CD4-positive, alpha-beta T cell treated with Interferon alpha-2 for 1 hour (primary cell): Measurements from ENCODE around the gene ACSF2.
"Not testable (repeated sequence)": the region's sequence is repeated elsewhere in the genome, so short reads cannot be mapped to it uniquely, and the experiment has no call there.

Experiments used
- DNase-seq, 2 donors: peaks; one replicate each; pipeline ENCODE4 v3.0.0-alpha.2; 2020 to 2022

ACSF2 gene

DNA sequence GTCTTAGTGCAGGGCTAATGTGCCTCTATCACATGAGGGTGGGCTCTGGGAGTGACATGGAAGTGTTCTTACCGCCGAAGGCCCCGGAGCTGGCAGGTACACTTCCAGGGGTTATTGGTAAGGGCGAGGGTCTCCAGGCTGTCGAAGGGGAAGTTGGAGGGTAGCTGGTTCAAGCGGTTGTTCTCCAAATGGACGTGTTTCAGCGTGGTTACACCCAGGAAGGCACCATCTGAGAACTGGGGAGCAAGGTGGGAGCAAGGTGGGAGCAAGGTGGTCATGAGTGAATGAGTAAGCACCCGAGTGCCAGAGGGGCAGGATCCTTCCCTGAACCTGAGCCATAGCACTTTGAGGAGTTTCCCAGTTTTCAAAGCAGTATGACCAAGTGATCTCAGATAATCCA, 39.6 kb downstream of the ACSF2 start:
- no peak for DNase-seq

DNA sequence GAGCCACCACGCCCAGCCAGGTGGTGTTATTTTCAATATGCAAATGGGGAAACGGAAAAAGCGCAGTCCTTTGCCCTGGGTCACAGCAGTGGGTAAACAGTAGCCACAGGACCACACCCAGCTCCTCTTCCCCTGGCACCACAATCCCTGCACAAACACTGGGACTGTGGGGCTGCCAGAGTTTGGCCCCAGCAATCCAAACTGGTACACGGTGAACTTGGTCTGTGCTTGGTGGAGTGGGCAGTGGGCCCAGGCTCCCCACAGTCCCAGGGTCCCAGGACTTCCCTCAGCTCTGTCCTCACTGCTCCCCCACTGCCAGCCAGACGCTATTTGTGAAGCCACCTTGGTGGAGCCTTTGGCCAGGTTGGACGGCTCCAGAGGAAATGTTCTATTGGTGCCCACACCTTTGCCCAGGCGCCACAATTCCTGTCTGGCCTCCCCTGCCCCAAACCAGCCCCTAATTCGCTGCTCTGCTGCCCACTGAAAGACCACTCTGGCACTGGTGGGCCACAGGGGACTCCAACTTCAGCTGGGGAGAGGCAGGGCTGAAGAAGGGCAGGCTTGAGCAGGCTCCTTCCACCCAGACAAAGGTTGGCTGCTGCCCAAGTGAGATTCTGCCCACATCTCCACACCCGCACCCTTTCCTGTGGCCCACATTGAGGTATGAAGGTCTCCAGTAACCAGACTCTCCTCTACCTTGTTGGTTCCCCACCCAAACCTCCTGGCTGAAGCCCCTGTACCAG, 40.5 kb downstream of the ACSF2 start:
- DNase-seq: no peak

DNA sequence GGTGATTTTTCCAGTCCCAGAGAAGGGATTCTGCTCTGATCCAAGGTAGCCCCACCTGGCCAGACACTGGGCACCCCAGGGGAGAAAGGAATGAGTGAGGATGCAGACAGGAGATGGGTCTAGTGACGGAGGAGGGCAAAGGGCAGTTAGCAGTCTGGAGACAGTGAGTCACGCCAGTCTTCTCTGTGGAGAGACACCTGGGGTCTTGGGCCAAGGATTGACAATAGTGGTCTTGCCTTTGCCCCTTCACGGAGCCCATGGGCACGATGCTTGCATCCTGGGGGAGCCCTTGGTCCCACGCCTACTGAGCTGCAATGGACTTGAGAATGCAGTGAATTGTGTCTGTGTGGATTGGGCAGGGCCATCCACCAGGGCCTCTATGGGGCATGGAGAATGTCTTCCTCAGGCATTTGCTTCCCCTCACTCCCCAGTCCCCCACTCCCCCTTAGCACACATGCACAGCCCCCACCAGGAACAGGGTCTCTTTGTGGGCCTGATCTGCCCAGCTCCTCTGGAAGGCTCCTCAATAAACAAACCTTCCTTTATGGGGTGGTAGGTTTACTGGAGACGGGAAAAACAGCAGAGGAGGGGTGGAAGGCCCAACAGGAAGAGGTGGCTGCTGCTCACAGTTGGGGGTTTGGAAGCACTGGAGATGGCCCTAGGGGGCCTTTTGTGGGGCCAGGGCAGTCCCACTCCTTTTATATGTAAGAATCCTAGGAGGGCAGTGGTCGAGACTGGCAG, 41.3 kb downstream of the ACSF2 start:
- no peak for DNase-seq

DNA sequence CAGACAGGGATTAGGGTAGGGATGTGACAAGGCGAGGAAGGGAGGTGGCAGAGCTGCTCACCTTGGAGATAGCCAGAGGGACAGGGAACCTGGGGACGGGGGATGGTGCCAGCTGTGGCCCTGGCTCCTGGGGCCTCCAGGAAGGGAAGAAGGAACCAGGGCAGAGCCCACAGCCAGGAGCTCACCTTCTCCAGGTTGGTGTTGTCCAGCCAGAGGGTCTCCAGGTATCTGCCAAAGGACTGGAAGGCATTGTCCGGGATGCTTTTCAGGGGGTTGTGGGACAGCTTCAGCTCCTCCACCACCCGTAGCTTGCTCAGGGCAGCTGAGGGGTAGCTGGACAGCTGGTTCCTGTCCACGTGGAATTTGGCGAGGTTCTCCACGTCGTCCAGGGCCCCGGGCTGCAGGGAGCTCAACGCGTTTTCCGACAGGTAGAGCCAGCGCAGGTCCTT, 41.9 kb downstream of the ACSF2 start:
- DNase-seq: no peak

DNA sequence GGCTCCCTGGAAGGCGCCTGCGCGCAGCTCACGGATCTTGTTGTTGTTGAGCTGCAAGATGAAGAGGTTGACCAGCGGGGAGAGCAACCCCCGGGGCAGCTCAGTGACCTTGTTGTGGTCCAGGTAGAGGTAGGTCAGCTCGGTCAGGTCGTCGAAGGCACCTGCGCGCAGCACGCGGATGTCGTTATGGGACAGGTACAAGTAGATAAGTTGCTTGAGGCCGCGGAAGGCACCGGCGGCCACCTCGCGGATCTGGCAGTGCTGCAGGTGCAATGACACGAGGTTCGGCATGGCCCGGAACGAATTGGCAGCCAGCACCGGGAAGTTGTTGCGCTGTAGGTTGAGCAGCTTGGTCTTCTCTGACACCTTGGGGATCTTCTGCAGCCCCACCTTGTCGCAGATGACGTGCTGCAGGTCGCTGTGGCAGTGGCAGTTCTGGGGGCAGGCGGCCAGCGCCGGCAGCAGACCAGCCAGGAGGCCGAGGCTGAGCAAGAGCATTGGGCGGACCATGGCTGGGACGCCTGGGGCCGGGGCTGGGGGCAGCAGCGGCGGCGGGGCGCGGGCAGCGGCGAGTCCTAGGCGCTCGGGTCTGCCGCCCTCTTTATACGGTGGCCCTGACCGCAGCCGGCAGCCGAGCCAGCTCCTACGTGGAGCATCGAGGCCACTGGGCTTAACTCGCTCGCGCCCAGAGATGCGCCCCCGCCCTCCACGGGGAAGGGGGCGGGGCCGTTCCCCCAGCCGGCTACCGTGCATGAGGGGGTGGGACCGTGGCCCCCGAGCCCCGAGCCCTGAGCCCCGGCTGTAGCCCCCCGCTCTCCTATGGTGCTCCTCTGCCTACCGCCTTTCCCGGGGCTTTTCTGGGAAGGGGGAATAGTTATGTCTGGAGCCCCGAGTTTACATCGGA, 42.5 kb downstream of the ACSF2 start, which contains the start of gene CHAD:
Gene CHAD, minus strand, starts transcription at position 577 of the 904 bp plus-strand sequence. Its CDS starts 67 bp downstream, at position 510.
- DNase-seq: no peak

DNA sequence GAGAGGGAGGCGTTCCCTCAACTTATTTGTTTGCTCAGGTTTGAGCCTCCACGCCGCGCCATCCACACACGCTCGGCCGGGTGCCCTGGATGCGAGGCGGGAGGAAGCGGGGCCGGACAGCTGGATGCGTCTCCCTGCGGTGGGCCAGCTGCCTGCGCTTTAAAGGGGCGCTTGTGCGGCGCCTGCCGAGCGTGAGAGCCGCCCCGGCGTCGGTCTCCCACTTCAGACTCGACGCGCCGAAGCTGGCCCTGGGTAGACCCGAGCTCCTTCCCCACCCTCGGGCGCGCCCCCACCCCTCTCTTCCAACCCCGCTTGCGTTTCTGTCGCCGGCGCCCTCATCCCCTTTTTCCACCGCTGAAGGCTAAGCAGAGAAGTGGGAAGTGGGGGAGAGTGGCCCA, 43.2 kb downstream of the ACSF2 start:
- no peak for DNase-seq

DNA sequence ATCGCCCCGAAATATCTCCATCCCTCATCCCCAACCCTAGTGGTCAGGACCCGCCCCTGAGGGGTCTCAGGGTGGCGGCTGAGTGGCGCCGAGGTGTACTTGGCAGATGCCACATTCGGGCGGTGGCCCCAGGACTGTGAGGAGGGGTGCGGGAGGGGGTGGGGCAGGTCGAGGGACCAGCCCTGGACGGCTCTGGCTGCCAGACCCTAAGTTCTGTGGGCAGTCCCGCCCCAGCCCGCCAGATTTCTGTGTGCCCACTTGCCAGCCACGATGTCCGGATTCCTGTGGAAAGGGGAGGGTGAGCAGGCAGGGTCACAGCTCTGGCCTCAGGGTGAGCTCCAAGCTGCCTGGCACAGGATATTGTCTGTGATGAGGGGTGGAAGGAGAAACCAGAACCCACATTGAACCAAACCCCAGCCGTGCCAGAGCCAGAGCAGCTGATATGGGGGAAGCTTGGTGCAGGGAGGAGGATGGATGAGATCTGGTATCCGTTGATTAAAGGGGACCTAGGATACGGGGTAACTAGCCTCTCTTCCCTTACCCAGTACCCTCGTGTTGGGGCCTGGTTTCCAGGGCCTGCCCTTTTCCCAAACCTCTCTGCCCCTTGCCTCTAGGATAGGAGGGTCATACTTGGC, 43.8 kb downstream of the ACSF2 start:
- DNase-seq: no peak

DNA sequence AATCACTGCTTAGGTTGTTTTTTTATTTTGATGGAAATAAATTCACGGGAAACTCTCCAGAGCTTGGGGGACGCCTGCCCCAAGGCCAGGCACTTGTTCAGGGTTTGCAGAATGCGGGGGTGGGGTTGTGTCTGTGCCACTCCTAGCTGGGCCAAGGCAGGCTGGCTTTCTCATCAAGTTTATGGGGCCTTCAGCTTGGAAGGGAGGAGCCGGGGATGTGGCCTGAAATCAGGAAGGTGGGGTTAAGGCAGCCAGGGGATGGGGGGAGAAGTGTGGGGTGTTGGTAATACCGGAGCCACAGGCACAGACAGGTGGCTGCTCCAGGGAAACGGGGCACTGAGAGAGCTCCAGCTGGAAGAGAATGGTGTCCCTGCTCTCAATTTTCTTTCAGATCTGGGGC, 44.4 kb downstream of the ACSF2 start:
- DNase-seq: no peak

DNA sequence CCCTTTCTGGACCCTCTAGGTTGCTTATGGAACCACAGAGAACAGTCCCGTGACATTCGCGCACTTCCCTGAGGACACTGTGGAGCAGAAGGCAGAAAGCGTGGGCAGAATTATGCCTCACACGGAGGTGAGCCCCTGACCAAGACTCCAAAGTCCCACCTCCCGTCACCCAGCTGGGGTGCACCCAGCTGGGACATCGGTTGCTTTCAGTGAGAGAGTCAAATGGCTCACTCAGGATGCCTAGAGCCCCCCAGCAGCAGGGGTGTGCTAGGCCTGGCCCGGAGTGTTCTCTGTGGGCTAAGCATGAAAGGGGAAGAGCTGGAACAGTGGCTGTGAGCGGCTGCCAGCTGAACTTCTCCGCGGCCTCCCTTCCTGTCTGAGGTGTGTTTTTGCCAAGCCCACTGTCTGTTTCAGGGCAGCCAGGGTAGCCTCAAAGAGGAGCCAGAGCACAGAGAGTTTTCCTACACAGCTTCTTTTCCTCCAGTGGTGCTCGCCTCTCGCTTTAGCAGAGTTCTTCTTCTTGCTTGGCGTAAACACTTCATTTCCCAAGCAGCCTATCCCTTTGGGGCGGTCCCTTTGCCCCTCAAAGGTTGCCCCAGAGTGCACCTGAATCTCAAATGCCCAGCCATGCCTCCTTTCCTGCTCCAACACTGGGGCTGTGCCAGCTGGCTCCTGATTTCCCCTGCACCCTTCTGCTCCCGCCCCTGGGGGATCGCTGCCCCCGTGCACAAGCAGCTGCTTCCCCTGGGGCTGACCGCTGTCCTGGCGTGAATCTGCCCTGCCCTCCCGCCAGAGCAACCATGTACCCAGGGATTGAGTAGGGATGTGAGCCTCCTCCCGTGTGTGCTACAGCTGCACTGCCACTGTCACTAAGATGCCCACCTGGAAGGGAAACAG, 45.2 kb downstream of the ACSF2 start:
- DNase-seq: no peak

DNA sequence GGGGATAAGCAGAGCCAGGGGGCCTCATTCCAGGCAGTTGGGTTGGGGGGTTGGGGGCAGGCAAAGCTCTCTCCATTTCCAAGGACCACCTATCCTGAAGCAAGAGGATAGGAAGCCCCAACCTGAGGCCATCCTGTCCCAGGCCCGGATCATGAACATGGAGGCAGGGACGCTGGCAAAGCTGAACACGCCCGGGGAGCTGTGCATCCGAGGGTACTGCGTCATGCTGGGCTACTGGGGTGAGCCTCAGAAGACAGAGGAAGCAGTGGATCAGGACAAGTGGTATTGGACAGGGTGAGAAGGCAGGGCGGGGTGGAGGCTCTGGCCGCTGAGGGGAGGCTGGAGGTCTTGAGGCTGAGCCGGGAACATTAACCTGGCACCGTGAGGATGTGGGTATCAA, 46.3 kb downstream of the ACSF2 start:
- DNase-seq: no peak

DNA sequence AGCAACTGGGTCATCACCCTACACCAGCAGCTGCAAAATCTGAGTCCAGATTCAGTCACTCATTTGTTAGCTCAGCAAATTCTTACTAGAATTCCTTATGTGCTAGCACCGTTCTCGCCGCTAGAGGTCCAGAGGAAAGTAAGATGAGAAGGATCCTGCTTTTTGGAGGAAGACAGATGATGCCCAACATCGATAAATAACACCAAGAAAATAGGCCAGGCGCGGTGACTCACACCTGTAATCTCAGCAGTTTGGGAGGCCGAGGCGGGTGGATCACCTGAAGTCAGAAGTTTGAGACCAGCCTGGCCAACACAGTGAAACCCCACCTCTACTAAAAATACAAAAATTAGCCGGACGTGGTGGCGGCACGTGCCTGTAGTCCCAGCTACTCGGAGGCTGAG, 46.7 kb downstream of the ACSF2 start:
- DNase-seq: not testable (repeated sequence)

DNA sequence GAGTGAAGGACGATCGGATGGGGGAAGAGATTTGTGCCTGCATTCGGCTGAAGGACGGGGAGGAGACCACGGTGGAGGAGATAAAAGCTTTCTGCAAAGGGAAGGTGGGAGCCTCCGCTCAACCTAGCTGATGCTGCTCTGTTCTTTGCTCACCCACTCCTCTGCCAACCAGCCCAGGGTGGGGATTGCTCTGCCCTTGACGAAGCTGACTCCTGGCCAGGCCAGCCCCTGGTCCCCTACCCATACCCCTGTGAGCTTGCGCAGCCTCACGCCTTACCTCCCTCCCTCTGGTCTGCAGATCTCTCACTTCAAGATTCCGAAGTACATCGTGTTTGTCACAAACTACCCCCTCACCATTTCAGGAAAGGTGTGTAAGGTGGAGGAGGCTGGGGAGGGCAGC, 47.9 kb downstream of the ACSF2 start:
- DNase-seq: no peak

DNA sequence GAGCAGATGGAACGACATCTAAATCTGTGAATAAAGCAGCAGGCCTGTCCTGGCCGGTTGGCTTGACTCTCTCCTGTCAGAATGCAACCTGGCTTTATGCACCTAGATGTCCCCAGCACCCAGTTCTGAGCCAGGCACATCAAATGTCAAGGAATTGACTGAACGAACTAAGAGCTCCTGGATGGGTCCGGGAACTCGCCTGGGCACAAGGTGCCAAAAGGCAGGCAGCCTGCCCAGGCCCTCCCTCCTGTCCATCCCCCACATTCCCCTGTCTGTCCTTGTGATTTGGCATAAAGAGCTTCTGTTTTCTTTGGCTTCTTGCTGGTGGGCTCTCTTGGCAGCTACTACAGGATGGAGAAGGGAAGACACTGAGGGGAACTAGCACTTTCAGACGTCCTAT, 48.5 kb downstream of the ACSF2 start:
- DNase-seq: no peak

DNA sequence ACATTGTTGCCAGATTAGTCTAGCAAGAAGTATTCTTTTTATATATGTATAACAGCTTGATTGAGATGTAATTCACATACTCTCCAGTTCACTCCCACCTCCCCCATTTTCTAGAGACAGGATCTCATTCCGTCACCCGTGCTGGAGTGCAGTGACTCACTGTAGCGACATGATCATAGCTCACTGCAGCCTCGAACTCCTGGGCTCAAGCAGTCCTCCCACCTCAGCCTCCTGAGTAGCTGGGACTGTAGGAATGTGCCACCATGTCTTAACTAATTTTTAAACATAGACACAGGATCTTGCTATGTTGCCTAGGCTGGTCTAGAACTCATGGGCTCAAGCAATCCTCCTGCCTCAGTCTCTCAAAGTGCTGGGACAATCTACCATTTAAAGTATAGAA, 49.3 kb downstream of the ACSF2 start:
- no peak for DNase-seq

DNA sequence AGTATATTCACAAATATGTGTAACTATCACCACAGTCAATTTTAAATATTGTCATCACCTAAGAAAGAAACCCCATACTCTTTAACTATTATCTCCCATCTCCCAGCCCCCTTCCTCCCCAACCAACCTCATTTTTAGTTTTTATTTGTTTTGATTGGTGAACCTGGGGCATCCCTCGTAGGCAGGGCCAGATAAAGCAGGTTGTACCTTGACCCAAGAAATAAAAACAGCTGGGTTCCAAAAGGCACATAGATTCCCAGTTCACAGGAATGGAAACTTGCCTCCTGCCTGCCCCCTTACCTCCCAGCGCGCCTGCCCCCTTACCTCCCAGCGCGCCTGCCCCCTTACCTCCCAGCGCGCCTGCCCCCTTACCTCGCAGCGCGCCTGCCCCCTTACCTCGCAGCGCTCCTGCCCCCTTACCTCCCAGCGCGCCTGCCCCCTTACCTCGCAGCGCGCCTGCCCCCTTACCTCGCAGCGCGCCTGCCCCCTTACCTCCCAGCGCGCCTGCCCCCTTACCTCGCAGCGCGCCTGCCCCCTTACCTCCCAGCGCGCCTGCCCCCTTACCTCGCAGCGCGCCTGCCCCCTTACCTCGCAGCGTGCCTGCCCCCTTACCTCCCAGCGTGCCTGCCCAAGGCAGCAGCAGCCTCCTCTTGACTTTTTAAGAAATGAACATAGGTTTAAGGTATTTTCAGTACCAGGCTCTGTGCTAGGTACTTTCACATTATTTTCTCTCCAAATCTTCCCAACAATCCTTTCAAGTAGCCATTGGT, 49.9 kb downstream of the ACSF2 start:
- not testable (repeated sequence) for DNase-seq

DNA sequence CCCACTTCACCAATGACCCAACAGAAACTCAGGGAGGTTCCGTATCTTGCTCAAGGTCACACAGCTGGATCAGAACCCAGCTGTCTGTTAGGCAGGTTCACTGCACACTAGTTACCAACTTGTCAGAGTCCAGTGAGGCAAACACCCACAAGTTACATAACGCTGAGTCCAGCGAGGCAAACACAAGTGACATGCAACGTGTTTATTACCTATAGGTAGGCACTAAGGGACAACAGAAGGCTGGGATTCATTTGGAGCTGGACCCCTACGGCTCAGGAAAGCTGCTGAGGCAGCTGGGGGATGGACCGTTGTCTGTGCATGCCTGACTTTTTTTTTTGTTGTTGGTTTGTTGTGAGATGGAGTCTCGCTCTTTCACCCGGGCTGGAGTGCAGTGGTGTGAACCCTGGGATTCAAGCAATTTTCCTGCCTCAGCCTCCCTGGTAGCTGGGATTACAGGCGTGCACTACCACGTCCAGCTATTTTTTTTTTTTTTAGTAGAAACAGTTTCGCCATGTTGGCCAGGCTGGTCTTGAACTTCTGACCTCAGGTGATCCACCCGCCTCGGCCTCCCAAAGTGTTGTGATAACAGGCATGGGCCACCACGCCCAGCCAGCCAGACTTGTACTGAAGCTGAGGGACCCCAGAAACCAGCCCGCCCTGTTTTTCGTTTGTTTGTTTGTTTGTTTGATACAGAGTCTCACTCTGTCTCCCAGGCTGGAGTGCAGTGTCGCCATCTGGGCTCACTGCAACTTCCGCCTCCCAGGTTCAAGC, 50.7 kb downstream of the ACSF2 start:
- no peak for DNase-seq

DNA sequence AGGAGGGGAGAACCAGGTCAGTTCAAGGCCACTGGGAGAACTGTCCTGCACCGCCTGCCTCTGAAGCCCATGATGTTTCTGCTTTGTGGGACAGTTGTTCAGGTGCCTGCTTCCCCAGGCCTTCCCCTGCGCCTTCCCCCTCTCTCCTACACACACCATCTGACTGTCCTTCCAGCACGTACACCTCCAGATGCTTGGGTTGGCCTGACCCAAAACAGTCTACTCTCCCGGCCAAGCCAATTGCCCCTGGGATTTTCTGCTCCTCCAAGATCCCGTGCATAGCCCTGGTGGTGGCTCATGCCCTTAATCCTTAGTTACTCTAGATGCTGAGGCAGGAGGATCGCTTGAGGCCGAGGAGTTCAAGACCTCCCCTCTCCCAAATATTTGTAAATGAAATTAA, 52.0 kb downstream of the ACSF2 start:
- no peak for DNase-seq

DNA sequence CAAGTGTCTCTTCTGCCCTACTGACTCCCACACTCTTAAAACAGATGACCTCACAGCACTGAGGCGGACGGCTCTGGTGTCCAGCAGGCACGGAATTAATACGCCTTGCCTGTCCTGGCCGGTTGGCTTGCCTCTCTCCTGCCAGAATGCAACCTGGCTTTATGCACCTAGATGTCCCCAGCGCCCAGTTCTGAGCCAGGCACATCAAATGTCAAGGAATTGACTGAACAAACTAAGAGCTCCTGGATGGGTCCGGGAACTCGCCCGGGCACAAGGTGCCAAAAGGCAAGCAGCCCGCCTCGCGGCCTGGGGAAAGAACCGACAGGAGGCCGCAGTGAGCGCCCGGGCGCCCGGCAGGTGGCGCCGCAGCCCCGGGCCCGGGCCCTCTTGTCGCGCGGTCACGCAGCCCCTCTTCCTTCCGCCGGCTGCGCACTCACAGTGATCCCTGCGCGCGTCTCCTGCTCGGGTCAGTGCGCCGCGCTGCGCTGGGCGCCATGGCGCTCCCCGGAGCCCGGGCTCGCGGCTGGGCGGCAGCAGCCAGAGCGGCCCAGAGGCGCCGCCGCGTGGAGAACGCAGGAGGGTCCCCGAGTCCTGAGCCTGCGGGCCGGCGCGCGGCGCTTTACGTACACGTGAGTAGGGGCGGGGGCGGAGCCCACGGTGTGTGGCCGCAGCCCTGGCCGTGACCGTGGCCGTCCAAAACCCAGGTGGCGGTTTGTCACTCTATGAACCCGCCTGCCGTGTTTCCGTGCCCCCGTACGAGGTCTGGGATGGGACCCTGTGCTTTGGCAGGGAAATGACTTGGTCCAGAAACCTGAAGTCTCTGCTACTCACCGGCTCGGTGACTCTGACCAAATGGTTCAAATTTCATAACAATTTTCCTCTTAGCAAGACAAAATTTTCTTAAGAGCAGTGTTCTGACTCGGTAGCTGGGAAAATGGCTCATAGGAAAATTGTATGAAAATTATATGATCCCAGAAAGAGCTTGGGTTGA, 52.7 kb downstream of the ACSF2 start, which contains the start of gene RSAD1:
Gene RSAD1, plus strand, starts transcription at position 470 of the 991 bp plus-strand sequence. Its CDS starts 25 bp downstream, at position 495.
- DNase-seq: peak; percentile 89 to 90
